Activated CD8-positive, alpha-beta memory T cell treated with anti-CD3 and anti-CD28 coated beads for 4 hours (primary cell): ENCODE data around the gene TTBK1.
"Not testable (repeated sequence)": the region's sequence is repeated elsewhere in the genome, so short reads cannot be mapped to it uniquely, and the experiment has no call there.

Source experiments
- DNase-seq, 2 donors: peaks; one replicate each; pipeline ENCODE4 v3.0.0-alpha.2; 2020; ENCODE audit warnings: low read depth in 2 of 2

The TTBK1 gene

GRCh38 chr6:43287717-43288679 lies 44.7 kb downstream of the TTBK1 start:
- DNase-seq = no peak

- DNase-seq = no peak
These were observed 47.1 kb downstream of the TTBK1 start for GRCh38 chr6:43290339-43290904.

DNA sequence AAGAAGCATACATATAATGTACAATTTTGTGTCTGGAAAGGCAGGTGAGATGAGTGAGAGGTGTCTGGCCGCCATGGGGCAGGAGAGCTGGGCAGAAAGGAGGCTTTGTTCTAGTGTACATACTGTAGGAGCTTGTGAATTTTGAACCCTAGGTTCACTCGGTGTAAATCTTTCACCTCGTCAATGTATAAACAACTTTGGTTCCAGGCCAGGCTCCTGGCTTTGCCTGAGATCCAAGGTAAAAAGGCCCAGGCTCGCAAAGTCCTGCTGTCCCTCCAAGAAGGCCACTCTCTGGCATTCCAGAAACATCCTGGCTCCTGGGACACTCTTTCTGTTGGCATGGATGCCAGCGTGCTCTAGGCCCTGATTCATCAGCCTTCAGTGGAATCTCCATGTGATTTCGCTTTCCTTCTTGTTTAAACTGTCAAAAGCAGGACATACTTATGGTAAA lies 47.6 kb downstream of the TTBK1 start:
- DNase-seq = no peak

DNA sequence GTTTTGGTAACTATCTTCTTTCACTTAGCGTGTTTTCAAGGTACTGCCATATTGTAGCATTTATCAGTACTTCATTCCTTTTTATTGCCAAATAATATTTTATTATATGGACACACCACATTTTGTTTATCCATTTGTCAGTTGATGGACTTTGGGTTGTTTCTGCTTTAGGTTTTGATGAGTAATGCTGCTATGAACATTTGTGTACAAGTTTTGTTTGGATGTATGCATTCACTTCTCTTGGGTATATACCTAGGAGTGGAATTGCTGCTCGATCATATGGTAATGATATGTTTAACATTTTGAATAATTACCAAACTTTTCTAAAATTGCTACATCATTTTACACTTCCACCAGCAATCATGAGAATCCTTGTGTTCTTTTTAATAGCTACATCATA lies 48.4 kb downstream of the TTBK1 start:
- DNase-seq = no peak

DNA sequence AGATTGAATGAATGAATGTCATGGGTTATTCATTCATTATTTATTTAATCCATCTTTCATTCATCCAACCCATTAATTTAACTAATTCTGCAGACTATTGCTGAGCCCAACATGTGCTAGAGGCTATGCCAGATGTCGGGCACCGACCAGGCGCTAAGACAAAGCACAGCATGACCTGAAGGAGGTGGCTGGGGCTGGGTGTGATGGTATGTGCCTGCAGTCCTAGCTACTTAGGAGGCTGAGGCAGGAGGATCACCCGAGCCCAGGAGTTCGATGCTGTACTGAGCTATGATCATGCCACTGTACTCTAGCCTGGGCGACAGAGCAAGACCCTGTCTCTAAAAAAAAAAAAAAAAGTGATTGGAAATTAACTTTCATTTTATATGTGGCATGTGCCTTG lies 49.1 kb downstream of the TTBK1 start:
- DNase-seq = no peak

DNA sequence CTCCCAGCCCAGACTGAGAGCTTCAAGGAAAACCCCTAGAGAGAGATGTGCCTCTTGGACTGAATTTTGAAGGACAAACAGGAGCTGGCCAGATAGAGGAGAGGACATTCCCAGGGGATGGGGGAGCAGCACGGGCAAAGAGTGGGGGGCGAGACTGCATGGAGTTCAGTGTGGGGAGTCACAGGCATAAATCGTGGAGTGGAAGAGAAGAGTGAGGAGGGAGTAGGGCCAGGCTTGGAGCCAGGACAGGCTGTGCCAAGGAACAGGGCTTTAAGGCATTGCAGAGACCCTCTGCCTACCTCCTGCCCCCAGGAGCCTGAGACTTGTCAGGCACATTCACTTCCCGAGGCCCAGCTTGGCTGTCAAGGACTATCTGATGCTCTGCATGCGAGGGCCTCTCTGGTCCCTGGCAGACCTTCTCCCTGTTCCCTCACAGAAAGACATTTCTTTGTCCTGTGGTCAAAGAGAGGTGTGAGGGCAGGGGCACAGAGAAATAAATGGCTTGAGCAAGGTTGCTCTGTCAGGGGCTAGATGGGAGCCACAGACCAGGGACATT lies 49.6 kb downstream of the TTBK1 start:
- DNase-seq = no peak

GRCh38 chr6:43293698-43294097 lies 50.4 kb downstream of the TTBK1 start:
- no peak for DNase-seq

GRCh38 chr6:43294536-43294935 lies 51.3 kb downstream of the TTBK1 start:
- DNase-seq = no peak

GRCh38 chr6:43295456-43295855 lies 52.2 kb downstream of the TTBK1 start:
- no peak for DNase-seq

- DNase-seq = no peak
These were observed 53.7 kb downstream of the TTBK1 start for GRCh38 chr6:43296780-43297497.

DNA sequence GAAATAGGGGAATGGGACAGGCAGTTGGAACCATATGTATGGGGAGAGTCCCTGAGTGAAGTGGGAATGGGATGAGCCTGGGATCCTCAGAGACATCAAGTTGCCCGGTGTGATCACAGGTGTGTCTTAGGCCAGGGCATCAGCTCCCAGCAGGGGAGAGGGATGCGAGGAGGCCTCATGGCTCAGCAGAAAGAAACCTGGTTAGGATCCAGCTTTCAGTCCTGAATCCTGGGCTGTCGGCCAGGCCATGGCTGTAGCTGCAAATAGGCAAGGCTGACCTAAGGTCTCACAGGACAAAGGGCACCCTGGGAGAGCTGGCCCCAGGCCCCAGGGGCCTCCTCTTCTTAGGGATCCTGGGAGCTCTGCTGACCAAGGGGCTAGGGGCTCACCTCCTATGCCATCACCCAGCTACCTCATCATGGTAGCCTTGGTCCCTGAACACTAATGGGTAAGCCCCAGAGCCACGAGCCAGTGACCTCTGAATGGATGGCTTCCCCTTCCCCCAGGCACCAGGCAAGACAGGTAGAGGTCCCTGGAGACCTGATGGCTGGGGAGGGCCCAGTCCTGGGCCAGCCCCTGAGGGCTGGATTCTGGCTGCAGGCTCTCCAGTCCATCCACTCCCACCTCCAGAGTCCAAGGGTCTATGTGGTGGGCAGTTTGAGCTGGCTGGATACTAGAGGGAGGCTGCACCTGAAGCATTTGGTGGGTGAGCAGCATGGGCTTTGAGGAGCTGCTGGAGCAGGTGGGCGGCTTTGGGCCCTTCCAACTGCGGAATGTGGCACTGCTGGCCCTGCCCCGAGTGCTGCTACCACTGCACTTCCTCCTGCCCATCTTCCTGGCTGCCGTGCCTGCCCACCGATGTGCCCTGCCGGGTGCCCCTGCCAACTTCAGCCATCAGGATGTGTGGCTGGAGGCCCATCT lies 54.6 kb downstream of the TTBK1 start, which contains the start of gene SLC22A7:
TSS of gene SLC22A7 (plus strand) at position 617 of the 921 bp plus-strand sequence. CDS start at position 716, 99 bp downstream.
- no peak for DNase-seq

DNA sequence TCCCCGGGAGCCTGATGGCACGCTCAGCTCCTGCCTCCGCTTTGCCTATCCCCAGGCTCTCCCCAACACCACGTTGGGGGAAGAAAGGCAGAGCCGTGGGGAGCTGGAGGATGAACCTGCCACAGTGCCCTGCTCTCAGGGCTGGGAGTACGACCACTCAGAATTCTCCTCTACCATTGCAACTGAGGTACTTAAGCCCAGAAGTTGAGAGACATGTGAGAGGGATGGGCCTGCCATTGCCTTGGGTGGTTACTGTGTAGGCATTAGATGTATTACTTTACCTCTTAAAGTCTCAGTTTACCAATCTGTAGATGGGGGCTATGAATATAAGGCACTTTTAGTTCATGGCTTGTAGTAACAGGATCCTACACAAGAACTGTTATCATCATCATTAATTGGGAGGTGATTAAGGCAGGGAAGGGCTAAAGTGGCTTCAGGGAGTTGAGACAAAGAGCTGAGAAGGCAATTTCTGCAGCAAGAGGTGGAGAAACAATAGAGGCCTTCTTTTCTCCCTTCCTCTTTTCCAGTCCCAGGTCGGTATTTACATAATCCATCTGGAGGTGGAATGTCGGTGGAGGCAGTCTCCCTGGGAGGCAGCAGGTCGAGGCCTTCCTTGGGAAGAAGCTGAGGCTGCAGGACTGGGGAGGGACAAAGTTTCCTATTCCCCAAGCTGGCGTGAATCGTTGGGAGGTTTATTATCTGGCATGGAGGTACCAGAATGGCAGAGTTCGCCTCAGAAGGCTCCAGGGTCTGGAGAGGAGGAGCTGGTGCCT lies 55.5 kb downstream of the TTBK1 start:
- no peak for DNase-seq

- DNase-seq = no peak
These were observed 56.3 kb downstream of the TTBK1 start for GRCh38 chr6:43299338-43300293.

GRCh38 chr6:43301081-43301870 lies 58.0 kb downstream of the TTBK1 start:
- no peak for DNase-seq

GRCh38 chr6:43302126-43302525 lies 58.8 kb downstream of the TTBK1 start:
- no peak for DNase-seq

DNA sequence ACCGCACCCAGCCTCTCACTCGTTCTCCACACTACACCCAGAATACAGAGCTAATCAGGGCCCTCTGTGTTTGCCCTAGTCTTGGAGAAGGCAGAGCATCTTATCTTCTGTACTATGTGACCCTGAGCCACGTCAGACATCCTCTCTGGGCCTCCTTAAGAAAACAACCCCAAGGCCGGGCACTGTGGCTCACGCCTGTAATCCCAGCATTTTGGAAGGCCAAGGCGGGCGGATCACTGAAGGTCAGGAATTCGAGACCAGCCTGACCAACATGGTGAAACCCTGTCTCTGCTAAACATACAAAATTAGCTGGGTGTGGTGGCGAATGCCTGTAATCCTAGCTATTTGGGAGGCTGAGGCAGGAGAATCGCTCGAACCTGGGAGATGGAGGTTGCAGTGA lies 59.7 kb downstream of the TTBK1 start:
- not testable (repeated sequence) for DNase-seq

DNA sequence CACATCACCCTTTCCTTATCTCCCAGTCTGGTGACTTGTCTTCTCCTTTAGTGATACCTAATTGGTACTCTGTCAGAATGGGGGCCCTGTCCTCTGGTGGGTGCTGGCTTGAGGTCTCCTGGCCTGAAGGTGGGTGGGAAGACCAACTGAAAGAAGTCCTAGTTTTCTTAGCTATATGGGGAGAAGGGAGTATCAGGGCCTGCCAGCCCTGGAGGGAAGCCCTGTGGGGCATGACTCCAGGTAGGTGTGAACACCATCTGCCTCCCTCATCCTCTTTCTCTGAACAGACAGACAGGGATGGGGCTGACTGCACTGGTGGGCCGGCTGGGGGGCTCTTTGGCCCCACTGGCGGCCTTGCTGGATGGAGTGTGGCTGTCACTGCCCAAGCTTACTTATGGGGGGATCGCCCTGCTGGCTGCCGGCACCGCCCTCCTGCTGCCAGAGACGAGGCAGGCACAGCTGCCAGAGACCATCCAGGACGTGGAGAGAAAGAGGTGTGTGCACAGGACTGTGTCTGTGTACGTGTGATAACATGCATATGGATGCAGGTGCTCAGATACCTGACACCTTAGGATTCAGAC lies 60.6 kb downstream of the TTBK1 start:
- no peak for DNase-seq

- DNase-seq = no peak
These were observed 61.1 kb downstream of the TTBK1 start for GRCh38 chr6:43304361-43304760.
